ENCODE data around the gene OR51A2.

- TF ChIP-seq CBX3 (IDR thresholded peaks at IDR 0.05; ENCODE audit: low read depth) (no peak), EZH2 (IDR thresholded peaks at IDR 0.05) (no peak), POLR2AphosphoS5 (IDR thresholded peaks at IDR 0.05; ENCODE audit: low read depth, low read length) (no peak), ZNF274 (IDR thresholded peaks at IDR 0.05; ENCODE audit: low read depth, low read length) (no peak), POLR2A (IDR thresholded peaks at IDR 0.05; ENCODE audit: borderline replicate concordance, extremely low read depth, insufficient read depth, insufficient read length) (no peak), YY1 (IDR thresholded peaks at IDR 0.05; ENCODE audit: extremely low read depth, insufficient replicate concordance, low read depth, low read length) (no peak)
- TF ChIP-seq, protein P1, sequence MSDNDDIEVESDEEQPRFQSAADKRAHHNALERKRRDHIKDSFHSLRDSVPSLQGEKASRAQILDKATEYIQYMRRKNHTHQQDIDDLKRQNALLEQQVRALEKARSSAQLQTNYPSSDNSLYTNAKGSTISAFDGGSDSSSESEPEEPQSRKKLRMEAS (IDR thresholded peaks at IDR 0.05): no peak
- TF ChIP-seq, protein P2, sequence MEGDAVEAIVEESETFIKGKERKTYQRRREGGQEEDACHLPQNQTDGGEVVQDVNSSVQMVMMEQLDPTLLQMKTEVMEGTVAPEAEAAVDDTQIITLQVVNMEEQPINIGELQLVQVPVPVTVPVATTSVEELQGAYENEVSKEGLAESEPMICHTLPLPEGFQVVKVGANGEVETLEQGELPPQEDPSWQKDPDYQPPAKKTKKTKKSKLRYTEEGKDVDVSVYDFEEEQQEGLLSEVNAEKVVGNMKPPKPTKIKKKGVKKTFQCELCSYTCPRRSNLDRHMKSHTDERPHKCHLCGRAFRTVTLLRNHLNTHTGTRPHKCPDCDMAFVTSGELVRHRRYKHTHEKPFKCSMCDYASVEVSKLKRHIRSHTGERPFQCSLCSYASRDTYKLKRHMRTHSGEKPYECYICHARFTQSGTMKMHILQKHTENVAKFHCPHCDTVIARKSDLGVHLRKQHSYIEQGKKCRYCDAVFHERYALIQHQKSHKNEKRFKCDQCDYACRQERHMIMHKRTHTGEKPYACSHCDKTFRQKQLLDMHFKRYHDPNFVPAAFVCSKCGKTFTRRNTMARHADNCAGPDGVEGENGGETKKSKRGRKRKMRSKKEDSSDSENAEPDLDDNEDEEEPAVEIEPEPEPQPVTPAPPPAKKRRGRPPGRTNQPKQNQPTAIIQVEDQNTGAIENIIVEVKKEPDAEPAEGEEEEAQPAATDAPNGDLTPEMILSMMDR (IDR thresholded peaks at IDR 0.05 in 2 of 3, conservative IDR thresholded peaks at IDR 0.05 in 1 of 3; ENCODE audit: borderline replicate concordance in 1 of 3, insufficient read depth in 1 of 3, low read depth in 2 of 3, low read length in 2 of 3): peak; percentile 56 to 73 (median 64); a peak in 5 of 6 replicates
These were observed 49.1 kb upstream of the OR51A2 start for GRCh38 chr11:5004424-5005274.
